T-helper 22 cell (primary cell): ENCODE results near the gene CYP21A2.
"Not testable (repeated sequence)": the region's sequence is repeated elsewhere in the genome, so short reads cannot be mapped to it uniquely, and the experiment has no call there.

Experiments used
- DNase-seq: peaks from one replicate; pipeline ENCODE4 v3.0.0-alpha.2; 2020; ENCODE audit warnings: low read depth

The CYP21A2 gene

DNA sequence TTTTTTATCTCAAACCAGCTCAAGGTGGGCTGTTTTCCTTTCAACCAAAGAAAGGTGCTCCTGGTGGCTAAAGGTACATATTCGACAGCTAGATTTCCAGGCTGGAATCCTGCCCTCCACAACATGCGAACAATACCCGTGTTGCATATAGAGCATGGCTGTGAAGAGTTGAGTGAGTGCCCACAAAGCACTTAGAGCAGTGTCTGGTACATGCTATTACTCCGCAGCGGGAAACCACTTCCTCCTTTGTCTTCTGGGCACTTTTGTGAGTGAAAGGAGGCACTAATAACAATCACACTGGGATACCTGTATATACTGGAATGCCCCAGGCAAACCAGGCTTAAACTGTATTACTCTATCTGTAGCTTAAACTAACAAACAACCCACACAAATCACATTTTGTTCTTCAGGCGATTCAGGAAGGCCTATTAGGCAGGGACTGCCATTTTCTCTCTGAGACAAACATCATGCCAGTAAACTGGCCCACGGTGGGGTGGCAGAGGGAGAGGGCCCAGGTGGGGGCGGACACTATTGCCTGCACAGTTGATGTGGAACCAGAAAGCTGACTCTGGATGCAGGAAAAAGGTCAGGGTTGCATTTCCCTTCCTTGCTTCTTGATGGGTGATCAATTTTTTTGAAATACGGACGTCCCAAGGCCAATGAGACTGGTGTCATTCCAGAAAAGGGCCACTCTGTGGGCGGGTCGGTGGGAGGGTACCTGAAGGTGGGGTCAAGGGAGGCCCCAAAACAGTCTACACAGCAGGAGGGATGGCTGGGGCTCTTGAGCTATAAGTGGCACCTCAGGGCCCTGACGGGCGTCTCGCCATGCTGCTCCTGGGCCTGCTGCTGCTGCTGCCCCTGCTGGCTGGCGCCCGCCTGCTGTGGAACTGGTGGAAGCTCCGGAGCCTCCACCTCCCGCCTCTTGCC lies at the start of gene CYP21A2:
Gene CYP21A2 (plus strand): TSS at position 818 of the 927 bp plus-strand sequence. CDS start 8 bp downstream, at position 826.
- not testable (repeated sequence) for DNase-seq

DNA sequence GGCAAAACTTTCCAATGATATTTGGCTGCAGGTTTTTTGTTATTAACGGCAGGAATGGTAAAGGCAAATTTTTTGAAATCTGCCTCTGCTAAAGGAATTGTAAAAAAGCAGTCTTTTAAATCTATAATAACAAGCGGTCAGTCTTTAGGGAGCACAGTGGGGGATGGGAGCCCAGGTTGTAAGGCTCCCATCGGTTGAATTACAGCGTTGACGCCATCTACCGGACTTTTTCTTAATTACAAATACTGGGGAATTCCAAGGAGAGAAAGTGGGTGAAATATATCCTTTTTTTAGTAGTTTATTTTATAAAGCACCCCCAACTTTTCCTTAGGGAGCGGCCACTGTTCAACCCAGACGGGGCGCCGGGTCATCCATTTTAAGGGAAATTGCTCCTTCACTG lies 48.9 kb upstream of the CYP21A2 start:
- not testable (repeated sequence) for DNase-seq

DNA sequence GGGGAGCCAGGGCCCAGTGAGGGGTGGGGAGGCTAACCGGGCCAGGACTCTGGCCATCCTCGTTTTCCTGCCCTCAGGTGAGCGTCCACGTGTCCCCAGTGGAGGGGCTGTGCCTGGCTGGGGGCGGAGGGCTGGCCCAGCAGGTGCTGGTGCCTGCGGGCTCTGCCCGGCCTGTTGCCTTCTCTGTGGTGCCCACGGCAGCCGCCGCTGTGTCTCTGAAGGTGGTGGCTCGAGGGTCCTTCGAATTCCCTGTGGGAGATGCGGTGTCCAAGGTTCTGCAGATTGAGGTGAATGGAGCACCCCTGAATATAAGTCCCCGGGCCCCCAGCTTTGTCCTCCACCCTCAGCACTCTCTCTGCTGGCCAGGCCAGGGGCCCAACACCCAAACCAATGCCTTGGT lies 43.8 kb upstream of the CYP21A2 start:
- DNase-seq = not testable (repeated sequence)

DNA sequence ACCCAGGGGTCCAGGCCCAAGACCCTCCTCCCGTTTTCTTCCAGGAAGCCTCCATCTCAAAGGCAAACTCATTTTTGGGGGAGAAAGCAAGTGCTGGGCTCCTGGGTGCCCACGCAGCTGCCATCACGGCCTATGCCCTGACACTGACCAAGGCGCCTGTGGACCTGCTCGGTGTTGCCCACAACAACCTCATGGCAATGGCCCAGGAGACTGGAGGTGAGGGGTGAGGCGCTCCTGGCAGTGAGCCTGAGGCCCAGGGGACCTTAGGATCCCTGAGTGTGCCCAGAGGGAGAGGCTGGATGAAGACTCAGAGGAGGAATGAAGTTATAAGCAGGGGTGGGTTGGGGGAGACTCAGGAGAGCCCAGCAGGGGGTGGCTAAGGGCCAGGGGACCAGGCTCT lies 41.8 kb upstream of the CYP21A2 start:
- not testable (repeated sequence) for DNase-seq

DNA sequence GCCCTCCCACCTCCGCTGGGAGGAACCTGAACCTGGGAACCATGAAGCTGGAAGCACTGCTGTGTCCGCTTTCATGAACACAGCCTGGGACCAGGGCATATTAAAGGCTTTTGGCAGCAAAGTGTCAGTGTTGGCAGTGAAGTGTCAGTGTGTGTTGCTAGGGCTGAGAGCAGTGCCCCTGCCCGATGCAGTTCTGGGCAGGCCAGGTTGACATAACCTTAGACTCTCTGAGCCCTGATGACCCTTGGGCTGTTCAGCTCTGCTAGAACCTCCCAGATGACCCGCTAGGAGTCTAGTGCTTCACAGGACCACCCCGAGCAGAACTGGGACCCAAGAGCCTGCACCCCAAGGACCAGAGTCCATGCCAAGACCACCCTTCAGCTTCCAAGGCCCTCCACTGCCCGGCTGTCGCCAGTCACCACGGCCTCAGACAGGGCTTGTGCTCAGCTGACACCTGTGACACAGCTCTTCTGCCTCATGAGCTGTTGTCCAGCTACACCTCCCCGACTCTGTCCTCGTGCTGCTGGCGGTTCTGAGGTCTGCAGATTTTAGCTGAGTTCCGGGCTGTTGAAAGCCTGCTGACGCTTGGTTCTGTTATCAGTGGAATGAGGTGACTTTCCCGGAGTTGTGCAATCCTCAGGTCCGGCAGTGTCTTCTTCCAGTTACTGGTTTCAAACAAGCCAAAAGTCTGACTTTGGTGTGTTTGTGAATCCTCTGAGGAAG lies 35.5 kb upstream of the CYP21A2 start:
- not testable (repeated sequence) for DNase-seq

DNA sequence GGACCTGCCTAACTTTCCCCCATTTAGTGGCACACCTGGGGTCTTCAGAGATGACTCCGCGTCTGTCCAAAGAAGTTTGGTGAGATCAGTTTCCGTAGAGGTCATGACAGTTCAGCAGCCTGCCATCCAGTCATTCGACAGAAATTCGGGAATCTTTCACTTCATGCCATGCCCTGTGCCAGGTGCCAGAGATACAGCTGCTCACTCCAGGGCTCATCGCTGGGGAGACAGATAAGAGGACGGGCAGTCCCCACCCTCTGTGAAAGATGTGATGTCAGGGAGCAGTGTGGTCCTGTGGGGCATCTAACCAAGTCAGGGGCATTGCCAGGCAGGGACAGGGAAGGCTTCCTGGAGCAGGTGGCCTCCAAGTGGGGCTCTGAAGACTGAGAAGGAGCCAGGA lies 34.9 kb upstream of the CYP21A2 start:
- not testable (repeated sequence) for DNase-seq

DNA sequence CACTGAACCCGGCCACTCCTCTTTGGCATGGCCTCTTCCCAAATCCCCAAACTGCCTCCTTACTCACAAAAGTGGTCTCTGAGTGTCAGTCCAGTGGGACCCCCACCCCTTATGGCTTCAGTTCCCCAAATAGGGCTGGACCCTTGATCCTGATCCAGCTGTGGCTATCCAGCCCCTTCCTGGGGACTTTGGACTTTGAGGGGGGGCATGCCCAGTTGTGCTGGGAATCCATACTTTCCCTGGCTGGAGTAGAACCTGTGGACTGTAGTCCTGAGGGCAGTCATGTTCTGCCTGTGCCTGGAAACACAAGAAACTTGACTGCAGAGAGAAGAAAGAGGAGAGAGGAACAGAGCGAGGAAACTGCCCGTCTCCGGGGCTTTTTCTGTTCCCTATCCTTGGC lies 33.8 kb upstream of the CYP21A2 start:
- DNase-seq = not testable (repeated sequence)

DNA sequence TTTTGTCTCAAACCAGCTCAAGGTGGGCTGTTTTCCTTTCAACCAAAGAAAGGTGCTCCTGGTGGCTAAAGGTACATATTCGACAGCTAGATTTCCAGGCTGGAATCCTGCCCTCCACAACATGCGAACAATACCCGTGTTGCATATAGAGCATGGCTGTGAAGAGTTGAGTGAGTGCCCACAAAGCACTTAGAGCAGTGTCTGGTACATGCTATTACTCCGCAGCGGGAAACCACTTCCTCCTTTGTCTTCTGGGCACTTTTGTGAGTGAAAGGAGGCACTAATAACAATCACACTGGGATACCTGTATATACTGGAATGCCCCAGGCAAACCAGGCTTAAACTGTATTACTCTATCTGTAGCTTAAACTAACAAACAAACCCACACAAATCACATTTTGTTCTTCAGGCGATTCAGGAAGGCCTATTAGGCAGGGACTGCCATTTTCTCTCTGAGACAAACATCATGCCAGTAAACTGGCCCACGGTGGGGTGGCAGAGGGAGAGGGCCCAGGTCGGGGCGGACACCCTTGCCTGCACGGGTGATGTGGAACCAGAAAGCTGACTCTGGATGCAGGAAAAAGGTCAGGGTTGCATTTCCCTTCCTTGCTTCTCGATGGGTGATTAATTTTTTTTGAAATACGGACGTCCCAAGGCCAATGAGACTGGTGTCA lies 33.2 kb upstream of the CYP21A2 start:
- not testable (repeated sequence) for DNase-seq

DNA sequence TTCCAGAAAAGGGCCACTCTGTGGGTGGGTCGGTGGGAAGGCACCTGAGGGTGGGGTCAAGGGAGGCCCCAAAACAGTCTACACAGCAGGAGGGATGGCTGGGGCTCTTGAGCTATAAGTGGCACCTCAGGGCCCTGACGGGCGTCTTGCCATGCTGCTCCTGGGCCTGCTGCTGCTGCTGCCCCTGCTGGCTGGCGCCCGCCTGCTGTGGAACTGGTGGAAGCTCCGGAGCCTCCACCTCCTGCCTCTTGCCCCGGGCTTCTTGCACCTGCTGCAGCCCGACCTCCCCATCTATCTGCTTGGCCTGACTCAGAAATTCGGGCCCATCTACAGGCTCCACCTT lies 32.7 kb upstream of the CYP21A2 start:
- DNase-seq = not testable (repeated sequence)

DNA sequence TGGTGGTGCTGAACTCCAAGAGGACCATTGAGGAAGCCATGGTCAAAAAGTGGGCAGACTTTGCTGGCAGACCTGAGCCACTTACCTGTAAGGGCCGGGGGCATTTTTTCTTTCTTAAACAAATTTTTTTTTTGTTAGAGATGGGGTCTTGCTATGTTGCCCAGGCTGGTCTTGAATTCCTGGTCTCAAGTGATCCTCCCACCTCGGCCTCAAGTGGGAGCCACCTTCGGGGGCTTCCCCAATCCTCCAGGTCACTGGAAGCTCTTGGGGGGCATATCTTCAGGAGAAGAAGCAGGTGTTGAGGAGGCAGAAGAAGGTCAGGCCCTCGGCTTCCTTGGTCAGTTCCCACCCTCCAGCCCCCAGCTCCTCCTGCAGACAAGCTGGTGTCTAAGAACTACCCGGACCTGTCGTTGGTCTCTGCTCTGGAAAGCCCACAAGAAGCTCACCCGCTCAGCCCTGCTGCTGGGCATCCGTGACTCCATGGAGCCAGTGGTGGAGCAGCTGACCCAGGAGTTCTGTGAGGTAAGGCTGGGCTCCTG lies 32.2 kb upstream of the CYP21A2 start:
- not testable (repeated sequence) for DNase-seq

DNA sequence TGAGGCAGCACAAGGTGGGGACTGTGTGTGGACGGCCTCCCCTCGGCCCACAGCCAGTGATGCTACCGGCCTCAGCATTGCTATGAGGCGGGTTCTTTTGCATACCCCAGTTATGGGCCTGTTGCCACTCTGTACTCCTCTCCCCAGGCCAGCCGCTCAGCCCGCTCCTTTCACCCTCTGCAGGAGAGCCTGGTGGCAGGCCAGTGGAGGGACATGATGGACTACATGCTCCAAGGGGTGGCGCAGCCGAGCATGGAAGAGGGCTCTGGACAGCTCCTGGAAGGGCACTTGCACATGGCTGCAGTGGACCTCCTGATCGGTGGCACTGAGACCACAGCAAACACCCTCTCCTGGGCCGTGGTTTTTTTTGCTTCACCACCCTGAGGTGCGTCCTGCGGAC lies 31.1 kb upstream of the CYP21A2 start:
- not testable (repeated sequence) for DNase-seq

DNA sequence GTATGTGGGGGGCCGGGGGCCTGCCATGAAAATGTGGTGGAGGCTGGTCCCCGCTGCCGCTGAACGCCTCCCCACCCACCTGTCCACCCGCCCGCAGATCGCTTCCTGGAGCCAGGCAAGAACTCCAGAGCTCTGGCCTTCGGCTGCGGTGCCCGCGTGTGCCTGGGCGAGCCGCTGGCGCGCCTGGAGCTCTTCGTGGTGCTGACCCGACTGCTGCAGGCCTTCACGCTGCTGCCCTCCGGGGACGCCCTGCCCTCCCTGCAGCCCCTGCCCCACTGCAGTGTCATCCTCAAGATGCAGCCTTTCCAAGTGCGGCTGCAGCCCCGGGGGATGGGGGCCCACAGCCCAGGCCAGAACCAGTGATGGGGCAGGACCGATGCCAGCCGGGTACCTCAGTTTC lies 30.2 kb upstream of the CYP21A2 start:
- DNase-seq = not testable (repeated sequence)

DNA sequence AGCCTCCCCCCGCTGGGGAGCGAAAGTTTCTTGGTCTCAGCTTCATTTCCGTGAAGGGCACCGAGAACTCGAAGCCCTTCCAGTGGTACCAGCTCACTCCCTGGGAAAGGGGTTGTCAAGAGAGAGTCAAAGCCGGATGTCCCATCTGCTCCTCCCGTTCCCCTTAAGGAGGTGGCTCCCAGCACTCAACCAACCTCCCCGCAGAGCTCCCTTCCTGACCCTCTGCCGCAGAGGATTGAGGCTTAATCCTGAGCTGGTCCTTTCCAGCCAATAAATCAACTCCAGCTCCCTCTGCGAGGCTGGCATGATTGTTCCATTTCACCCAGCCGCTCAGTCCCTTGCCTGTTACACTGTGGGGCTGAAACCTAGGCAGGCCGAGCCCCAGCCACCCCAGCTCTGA lies 29.6 kb upstream of the CYP21A2 start:
- DNase-seq = not testable (repeated sequence)

DNA sequence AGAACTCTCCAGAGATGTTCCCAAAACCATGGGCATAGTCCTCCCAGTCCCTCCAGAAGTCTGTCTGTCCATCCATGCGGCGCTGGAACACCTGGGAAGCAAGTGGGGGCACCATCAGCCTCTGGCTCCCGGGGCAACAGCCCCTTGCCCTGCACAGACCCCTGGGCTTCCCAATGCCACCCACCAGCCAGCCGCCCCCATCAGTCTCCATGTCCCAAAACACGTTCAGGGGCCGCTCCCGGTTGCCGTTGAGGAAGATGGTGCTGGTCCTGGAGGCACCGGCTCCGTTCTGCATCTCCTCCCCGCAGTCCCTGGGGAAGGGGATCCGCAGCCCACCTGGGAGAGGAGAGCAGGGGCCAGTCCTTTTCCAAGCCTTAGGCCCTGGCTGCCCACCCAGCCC lies 28.7 kb upstream of the CYP21A2 start:
- not testable (repeated sequence) for DNase-seq

DNA sequence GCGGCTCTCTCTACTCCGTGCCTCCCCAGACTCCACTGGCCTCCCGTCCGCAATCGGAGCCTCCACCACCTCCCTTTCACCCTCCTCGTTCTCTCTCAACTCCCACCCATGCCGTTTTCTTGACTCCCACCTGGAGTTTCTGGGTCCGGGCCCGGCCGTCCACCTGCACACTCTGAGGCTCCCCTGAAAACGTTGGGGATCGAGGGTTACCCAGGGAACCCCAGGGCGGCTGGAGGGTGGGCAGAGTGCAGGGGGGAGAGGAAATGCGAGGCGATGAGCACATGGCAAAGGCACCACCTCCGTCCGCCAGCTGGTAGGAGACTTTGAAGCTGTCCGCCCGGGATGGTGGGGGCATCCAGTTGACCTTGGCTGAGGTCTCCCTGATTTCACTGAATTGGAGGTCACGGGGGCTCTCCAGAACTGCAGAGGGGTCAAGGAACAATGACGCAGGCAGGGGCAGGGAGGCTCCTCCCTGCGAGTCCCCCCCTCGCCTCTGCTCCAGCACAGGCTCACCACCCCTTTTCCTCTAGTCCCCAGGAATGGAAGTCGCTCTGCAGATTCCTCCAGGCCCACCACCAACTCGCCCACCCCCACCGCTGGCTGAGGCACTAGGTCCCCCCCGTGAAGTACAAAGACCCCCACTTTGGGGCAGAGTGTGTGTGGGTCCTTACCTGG lies 27.2 kb upstream of the CYP21A2 start:
- DNase-seq = not testable (repeated sequence)

DNA sequence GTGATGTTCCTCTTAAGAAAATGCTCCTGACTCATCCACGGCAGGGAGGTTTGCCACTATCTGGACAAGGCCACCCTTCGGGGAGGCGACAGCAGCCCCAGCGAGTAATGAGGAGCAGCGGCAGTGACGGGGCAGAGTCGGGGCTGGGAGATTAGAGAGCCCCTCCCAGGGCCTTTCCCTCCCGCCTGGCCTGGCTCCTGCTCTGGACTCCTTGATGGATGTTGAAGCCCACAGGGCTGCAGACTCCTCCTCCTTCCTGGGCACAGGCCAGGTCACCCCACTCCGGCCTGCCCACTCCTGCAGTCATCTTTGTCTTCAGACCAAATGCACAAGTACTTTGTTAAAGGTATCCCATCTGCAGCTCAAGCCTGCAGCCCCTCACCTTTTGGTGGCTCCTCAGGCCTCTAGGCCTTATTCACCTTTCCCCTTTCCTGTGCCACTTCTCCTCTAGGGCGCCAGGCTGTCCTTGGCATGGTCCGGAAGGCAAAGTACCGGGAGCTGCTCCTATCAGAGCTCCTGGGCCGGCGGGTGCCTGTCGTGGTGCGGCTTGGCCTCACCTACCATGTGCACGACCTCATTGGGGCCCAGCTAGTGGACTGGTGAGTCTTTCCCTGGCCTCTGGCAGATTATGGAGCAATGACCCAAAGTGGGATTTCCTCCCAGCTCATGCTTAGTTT lies 25.1 kb upstream of the CYP21A2 start:
- not testable (repeated sequence) for DNase-seq

DNA sequence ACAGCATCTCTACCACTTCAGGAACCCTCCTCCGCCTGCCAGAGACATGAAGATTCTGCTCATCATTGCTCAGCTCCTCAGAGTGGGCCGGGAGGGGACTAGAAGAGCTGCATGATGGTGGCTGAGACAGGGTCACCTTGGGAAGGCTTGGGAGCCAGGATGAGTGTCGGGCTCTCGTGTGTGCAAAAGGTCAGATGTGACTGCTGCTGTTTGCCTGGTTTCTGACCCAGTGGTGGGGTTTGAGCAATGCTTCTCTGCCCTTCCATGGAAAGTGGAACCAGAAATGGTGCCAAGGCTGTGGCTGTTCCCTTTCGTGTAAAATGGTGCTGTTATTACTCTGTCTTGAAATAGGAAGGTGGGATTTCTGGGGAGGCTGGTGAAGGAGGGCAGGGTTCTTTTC lies 24.5 kb upstream of the CYP21A2 start:
- not testable (repeated sequence) for DNase-seq

DNA sequence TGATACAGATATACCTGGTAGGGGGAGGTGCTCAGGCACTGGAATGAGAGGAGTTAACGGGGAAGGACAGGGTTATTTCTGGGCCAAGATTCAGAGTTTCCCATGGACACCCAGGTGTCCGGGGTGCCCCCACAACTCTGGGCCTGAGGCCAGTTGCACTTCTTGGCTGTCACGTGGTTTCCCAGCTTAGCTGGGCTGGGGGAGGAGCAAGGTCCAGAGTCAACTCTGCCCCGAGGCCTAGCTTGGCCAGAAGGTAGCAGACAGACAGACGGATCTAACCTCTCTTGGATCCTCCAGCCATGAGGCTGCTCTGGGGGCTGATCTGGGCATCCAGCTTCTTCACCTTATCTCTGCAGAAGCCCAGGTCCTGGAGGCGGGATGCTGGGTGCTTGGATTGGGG lies 23.7 kb upstream of the CYP21A2 start, which contains the start of gene C4B:
Gene C4B (plus strand): TSS at position 249 of the 400 bp plus-strand sequence. CDS start 51 bp downstream, at position 300.
- not testable (repeated sequence) for DNase-seq

DNA sequence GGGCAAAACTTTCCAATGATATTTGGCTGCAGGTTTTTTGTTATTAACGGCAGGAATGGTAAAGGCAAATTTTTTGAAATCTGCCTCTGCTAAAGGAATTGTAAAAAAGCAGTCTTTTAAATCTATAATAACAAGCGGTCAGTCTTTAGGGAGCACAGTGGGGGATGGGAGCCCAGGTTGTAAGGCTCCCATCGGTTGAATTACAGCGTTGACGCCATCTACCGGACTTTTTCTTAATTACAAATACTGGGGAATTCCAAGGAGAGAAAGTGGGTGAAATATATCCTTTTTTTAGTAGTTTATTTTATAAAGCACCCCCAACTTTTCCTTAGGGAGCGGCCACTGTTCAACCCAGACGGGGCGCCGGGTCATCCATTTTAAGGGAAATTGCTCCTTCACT lies 16.1 kb upstream of the CYP21A2 start:
- DNase-seq = not testable (repeated sequence)

DNA sequence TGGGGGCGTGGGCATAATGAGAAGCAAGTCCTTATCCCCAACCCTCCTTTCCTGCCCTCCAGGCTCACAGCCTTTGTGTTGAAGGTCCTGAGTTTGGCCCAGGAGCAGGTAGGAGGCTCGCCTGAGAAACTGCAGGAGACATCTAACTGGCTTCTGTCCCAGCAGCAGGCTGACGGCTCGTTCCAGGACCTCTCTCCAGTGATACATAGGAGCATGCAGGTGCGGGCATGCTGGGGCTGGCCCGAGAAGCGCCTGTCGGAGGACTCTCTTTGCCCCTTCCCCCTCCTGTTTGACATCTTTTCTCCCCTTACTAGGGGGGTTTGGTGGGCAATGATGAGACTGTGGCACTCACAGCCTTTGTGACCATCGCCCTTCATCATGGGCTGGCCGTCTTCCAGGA lies 9.6 kb upstream of the CYP21A2 start:
- not testable (repeated sequence) for DNase-seq

DNA sequence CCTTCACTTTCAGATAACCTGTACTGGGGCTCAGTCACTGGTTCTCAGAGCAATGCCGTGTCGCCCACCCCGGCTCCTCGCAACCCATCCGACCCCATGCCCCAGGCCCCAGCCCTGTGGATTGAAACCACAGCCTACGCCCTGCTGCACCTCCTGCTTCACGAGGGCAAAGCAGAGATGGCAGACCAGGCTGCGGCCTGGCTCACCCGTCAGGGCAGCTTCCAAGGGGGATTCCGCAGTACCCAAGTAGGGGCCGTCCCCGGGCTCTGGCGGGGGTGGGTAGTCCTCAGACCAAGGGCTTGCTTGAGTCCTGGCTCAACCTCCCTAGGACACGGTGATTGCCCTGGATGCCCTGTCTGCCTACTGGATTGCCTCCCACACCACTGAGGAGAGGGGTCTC lies 8.7 kb upstream of the CYP21A2 start:
- DNase-seq = not testable (repeated sequence)
